Activated CD4-positive, alpha-beta T cell treated with anti-CD3 and anti-CD28 coated beads, Interleukin-2, amount 50 U/mL, for 48 hours (primary cell): ENCODE measurements around the gene RBM17.
A peak's percentile ranks its signal among the peaks of the same experiment; 100 is the strongest.
"Not testable (repeated sequence)": the region's sequence is repeated elsewhere in the genome, so short reads cannot be mapped to it uniquely, and the experiment has no call there.

Experiments
- DNase-seq, 2 experiments: peaks; one replicate each; pipeline ENCODE4 v3.0.0-alpha.2; 2020

RBM17 gene

DNA sequence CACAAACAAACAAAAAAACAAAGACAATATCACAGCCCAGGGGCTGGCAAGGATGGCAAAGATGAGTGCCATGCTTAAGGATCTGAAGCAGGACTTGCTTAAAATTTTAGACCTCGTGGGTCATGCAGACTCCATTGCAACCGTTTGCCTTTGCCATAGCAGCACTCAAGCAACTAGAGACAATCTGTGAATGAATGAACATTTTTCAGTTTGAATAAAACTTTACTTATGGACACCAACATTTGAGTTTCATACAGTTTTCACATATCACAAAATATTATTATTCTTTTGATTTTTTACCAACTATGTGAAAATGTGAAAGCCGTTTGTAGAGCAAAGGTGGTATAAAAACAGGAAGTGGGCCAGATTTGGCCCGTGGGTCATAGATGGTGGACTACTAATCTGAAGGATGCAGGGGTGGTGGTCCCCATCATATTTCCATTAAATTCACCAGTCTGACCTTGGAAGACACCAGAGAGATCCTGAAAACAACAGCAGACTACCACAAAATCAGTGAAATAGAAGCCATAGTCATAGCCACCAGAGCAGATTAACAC lies 8.3 kb upstream of the RBM17 start:
- no peak for DNase-seq

DNA sequence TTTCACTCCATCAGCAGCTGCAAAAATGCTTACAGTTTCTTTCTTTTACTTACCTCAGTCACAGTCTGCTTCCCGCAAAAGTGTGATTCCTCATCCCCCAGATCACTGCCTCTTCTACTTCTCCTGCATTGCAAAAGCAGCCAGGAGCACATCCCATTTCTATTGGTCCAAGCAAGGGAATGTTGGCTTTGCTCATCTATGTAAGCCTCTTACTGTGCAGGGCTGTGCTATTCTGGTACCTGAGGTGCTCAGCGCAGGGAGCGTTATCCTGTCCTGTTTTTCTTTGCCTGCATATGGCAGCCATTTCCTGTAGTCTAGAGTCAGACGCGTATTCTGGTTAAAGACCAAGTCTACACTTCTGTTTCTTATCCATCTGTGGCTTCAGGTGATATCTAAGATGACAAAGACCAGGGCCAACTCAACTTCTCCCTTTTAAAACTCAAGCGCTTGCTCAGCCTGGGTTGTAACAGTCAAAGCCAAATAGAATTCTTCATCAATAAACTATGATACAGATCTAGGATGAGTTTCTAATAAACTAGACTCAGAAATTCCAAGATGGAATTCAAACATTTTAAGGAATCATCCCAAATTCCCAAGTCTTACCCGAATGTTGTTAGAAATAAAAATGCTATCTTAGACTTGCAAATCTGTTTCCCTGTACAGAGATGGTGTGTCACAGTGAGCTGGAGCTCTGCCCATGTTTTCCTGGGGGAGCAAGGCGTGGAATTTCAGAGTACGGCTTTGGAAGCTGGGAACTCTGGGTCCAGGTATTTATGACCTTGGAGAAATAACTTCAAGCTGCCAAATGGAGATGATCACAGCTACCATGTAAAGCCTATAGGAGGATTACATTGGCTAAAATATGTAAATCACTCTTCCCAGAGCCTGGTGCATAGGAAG lies 6.1 kb upstream of the RBM17 start:
- no peak for DNase-seq

DNA sequence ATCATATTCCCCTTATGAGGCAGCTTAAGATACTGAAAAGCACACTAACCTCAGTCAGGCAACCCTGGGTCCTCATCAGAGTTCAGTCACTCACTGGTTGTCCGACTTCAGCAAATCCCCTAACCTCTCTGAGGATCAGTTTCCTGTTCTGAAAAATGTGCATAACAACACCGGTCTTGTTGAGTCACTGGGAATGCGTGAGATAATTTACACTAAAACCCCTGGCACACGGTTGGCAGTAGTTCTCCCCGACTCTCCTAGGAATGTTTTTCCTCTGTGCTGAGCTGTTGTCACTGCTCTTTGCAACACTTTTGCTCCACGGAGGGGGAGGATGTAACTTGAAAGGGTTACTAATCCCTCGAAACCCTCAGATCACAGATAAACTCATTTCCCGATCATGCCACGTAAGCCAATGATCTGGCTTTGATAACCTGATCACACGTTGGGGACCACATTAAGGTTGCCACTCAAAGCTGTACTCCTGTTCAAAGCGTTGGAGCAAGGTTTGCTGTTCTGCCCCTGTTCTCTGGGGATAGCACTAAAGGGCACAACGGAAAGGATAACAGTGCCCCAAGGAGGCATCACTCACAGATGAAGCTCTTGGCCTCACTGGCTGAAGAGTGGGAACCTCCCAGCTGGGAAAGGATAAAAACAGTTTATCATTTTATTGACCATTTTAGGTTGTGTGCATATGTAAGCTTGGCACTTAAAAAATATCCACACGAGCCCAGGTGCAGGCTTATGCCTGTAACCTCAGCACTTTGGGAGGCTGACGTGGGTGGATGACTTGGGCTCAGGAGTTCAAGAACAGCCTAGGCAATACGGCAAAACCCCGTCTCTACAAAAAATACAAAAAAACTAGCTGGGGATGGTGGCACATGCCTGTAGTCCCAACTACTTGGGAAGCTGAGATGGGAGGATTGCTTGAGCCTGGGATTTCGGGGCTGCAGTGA lies 5.0 kb upstream of the RBM17 start:
- DNase-seq = peak; percentile 68 to 78

DNA sequence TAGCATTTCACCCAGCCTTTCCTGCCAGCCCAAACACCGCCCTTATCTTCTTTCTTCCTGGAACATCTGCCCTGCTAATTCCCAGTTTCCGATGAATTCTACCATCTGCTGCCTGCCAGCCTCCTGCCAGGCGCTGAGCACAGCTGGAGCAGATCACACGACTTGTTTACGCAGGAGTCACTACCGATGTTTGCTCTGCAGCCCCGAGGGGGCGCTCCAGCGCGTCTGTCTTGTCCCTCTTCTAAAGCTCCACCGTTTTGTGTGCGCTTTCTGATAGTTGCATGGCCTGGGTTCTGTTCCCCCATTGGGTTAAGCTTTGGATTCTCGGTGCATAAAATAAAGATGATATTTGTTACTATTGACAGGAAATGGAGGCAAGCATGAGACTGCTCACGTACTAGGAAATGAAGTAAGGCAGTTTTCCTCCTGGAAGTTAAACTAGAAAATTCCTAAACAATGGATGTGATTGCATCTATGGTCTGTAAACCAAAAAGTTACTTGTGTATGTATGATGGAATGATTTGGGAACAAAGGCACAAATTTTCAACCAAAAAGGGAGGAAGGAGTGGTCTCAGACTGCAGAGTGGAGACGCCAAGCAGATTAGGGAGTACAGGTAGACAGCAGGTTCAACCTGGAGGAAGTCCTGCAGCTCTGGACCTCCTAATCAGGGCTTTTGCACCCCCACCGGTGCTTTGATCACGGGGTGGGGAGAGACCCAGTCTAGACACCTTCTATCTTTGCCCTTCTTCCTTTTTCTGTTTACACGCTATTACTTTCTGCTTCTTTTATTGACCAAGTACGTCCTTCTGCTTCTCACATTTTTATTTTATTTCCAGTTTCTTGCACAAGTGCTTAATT lies 2.2 kb upstream of the RBM17 start:
- DNase-seq = peak; percentile 90 to 93

DNA sequence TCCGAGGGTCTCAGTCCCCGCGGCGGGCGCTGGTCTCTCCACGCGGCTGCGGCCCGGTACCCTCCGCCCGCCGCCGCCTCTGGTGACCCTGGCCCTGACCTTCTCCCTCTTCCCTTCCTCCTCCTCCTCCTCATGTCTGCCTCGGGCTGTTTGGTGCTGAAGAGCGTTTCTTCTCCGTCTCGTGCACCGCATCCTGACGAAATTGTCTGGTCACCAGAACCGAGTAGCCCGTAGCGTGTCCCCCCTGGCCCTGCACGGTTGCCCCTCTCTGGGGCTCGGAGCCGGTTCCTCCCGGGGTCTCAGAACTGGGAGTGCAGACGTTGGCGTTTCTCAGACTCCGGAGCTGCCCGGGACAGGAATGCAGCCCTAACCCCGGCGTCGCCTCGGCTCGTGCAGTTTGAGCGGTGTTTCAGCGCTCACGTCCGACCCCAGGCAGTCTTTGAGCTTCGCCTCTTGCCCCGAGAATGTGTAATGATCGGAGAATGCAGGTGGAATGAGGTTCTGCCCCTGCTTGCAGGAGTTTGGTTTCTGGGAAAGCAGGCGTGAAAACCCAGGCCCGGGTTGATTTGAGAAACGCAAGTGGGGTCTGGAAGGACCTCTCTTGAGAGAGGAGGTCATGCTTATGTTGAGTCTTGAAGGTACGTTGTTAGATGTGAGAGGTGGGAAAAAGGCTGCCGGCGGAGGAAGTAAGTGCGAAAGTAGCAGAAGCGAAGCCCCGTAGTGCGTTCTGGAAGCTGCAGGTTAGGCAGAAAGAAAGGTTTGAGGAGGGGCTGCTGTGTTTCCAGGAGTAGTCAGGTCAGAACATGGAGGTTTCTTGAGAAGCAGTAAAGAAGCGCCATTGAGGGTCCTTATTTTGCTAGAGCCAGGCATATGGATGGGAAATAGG lies 743 bp downstream of the RBM17 start:
- no peak for DNase-seq

- no peak for DNase-seq
Observed at GRCh38 chr10:6091630-6092029, 2.8 kb downstream of the RBM17 start.

- DNase-seq = no peak
Observed at GRCh38 chr10:6092731-6093130, 3.9 kb downstream of the RBM17 start.

DNA sequence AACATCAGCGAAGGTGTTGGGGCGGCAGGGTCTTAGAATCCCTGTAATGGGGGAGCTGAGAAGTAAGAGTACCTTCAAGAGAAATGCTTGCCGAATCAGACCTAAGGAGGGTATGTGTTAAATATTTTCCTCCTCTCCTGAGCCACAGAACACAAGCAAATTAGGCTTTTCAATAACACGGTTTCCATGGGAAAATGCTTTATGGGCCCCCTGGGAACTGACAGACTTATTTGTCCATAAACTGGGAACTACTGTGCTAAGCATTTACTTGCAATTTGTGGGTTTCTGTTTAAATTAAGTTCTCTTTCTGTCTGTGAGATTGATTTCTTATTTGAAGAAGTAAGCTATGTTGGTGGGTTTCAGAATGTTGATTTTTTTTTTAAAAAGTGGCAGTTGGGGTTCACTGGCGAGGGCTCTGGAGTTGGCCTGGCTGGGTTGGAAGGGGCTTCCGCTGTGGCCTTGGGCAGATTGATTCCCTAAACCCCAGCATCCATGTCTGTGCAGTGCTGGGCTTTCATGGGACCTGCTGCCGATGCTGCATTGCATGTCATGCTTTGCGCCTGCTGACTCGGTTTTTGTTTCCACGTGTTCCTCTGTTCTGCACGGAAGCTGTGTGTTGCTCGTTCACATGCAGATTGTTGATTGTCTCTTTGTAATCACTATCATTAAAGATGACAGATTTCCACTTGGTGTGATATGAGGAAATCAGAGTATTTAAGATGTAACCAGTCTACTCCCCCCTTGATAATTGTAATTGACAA lies 7.2 kb downstream of the RBM17 start:
- DNase-seq = no peak

- DNase-seq = no peak
Observed at GRCh38 chr10:6097063-6097462, 8.2 kb downstream of the RBM17 start.

DNA sequence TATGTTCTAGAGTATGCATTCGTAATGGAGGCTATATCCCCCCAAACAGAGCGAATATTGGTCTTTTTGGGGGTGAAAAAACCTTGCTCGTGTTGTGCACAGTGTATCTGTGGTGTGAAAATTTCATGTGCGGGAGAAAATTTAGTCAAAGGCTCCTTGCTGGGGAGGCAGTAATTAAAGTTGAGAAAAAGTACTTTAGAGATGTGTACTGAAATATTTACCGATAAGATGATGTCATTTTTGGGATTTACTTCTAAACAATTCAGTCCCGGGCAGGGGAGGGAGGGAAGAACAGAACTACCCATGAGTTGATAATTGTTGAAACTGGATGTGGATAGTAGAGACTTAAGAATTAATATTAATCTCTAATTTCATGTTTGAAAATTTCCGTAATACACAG lies 9.3 kb downstream of the RBM17 start:
- no peak for DNase-seq

- DNase-seq = no peak
Observed at GRCh38 chr10:6100370-6100769, 11.5 kb downstream of the RBM17 start.

DNA sequence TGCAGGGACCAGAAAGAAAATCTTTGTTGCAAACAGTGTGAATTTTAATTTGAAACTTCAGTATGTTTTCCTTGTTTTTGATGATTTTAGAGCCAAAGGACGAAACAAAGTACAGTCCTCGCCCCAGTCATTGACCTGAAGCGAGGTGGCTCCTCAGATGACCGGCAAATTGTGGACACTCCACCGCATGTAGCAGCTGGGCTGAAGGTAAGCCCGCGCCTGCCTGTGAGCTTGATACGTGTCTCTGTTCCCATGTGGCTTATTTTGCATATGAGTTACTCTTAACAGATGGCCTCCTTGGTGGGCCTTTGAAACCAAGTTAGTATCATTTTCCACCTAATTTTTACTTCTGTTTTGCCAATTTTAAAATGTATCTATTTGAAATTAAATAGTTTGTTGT lies 12.3 kb downstream of the RBM17 start:
- no peak for DNase-seq

DNA sequence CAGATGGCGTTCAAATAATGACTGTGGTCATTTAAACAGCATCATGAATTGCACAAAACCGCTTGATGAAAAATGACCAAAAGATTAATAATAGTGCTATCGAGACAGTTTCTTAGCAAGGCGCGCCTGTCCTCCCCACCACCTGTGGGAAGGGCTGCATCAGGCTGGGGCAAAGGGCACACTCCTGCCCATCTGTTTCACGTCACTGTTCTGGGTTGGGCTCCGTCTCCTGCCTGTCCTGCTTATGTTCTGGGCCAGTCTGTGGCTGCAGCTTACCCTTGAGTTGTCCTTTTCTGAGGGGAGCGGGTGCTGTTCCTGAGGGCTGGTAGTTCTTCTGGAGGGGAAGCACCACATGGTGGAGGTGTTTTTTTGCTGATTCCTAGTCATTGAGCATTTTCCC lies 13.3 kb downstream of the RBM17 start:
- DNase-seq = no peak

GRCh38 chr10:6103591-6103990 lies 14.8 kb downstream of the RBM17 start:
- DNase-seq = no peak

GRCh38 chr10:6107616-6108015 lies 18.8 kb downstream of the RBM17 start:
- DNase-seq = not testable (repeated sequence)

DNA sequence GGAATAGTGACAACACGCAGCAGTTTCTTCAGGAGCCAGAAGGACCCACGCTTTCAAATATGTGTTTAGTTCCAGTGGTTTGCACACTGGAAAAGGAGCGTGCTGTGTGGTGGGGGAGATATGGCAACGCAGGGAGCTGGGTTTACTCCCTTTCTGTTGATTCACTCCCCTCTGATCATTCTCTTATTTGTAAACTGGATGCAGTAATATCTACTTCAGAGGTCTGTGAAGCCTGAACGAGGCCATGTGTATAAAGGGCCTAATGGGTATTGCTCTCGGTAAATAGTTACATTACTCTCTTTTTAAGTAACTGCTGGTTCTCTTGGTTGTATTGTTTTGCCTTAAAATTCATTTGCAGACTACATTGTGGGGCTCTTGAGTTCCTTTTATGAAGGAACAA lies 19.2 kb downstream of the RBM17 start:
- no peak for DNase-seq

GRCh38 chr10:6108631-6109443 lies 20.0 kb downstream of the RBM17 start:
- no peak for DNase-seq

GRCh38 chr10:6109444-6109775 lies 20.6 kb downstream of the RBM17 start:
- DNase-seq = no peak

DNA sequence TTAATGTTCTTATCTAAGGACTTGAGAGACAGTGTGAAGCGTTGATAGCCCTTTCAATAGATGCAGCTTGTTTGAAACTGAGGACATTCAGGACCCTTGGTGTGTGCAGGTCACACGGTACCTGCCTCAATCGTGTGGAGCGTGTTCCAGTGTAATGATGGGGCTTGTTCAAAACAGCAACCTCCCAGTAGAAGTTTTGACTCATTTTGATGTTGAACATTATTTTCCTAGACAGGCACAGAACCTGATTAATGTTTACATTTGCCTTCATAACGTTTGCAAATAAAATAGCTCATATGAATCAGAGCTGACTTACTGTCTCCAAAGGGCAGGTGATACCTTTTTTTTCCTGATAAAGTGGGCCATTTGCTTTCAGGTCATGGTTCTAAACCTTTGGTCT lies 21.3 kb downstream of the RBM17 start:
- DNase-seq = no peak

- DNase-seq = no peak
Observed at GRCh38 chr10:6112893-6113292, 24.1 kb downstream of the RBM17 start.
